ENCODE data around the gene FCHO1.
"Not testable (repeated sequence)": the region's sequence is repeated elsewhere in the genome, so short reads cannot be mapped to it uniquely, and the experiment has no call there.

- not testable (repeated sequence) for TF ChIP-seq CTCF (IDR thresholded peaks at IDR 0.05); ZFX (IDR thresholded peaks at IDR 0.05; ENCODE audit: borderline replicate concordance)
These were observed 26.6 kb downstream of the FCHO1 start for GRCh38 chr19:17777840-17778239.
